GM23248 (cell line): ENCODE measurements around the gene AGFG2. TPM values are rescaled to one million over a fixed set of nuclear protein-coding genes. Genes with fewer than 3 reads are reported as not detected.

Source experiments
- DNase-seq: peaks from one replicate; pipeline ENCODE4 v3.0.0-alpha.2; 2015
- H2AFZ ChIP-seq: fragments of 200-600 bp; sonication (generic); 2 replicates; pipeline ENCODE4 v1.6.1; 2016; ENCODE audit warnings: antibody characterized with exemption
- H3F3A ChIP-seq: fragments of 200-600 bp; sonication (generic); 2 replicates; pipeline ENCODE4 v1.6.1; 2016; ENCODE audit warnings: mild to moderate bottlenecking, antibody characterized with exemption, mixed run types; ENCODE audit not compliant: insufficient read depth
- H3K27ac ChIP-seq: fragments of 200-600 bp; sonication (generic); 2 replicates; pipeline ENCODE4 v1.5.1; 2016; ENCODE audit warnings: mild to moderate bottlenecking
- H3K27me3 ChIP-seq: fragments of 200-600 bp; sonication (generic); replicated peaks from 2 replicates; pipeline ENCODE4 v1.6.1; 2016; ENCODE audit warnings: mild to moderate bottlenecking; ENCODE audit not compliant: insufficient read depth
- H3K36me3 ChIP-seq: fragments of 200-600 bp; sonication (generic); 2 replicates; pipeline ENCODE4 v1.6.1; 2016; ENCODE audit warnings: low read depth, mild to moderate bottlenecking
- H3K4me1 ChIP-seq: fragments of 200-600 bp; sonication (generic); 2 replicates; pipeline ENCODE4 v1.6.1; 2016; ENCODE audit warnings: mild to moderate bottlenecking; ENCODE audit not compliant: insufficient read depth
- H3K4me2 ChIP-seq: fragments of 200-600 bp; sonication (generic); one replicate; pipeline ENCODE4 v1.6.1; 2016; ENCODE audit warnings: mild to moderate bottlenecking; ENCODE audit not compliant: unreplicated experiment
- H3K4me3 ChIP-seq: fragments of 200-600 bp; sonication (generic); 2 replicates; pipeline ENCODE4 v1.5.1; 2016; ENCODE audit warnings: mild to moderate bottlenecking
- H3K79me2 ChIP-seq: fragments of 200-600 bp; sonication (generic); 2 replicates; pipeline ENCODE4 v1.6.1; 2016; ENCODE audit warnings: mild to moderate bottlenecking; ENCODE audit not compliant: insufficient read depth
- H3K9ac ChIP-seq: fragments of 200-600 bp; sonication (generic); 2 replicates; pipeline ENCODE4 v1.6.1; 2016; ENCODE audit warnings: mild to moderate bottlenecking
- H3K9me2 ChIP-seq: fragments of 200-600 bp; sonication (generic); 2 replicates; pipeline ENCODE4 v1.6.1; 2016; ENCODE audit warnings: mixed run types, mild to moderate bottlenecking, moderate library complexity; ENCODE audit not compliant: insufficient read depth
- H3K9me3 ChIP-seq: fragments of 200-600 bp; sonication (generic); one replicate; pipeline ENCODE4 v1.6.1; 2017; ENCODE audit warnings: low read depth
- H4K20me1 ChIP-seq: fragments of 200-600 bp; sonication (generic); 2 replicates; pipeline ENCODE4 v1.6.0; 2016; ENCODE audit not compliant: insufficient read depth
- EZH2 ChIP-seq: fragments of 200-600 bp; sonication (generic); IDR thresholded peaks from 2 replicates; pipeline ENCODE4 v1.6.1; 2018; ENCODE audit warnings: antibody characterized with exemption, mild to moderate bottlenecking; ENCODE audit not compliant: insufficient read depth, poor library complexity, severe bottlenecking
- EZH2phosphoT487 ChIP-seq: fragments of 200-600 bp; sonication (generic); IDR thresholded peaks from 2 replicates; pipeline ENCODE4 v1.6.1; 2018; ENCODE audit warnings: antibody characterized with exemption, moderate library complexity, mild to moderate bottlenecking, low read depth; ENCODE audit not compliant: insufficient read depth
- WGBS, 2 experiments: methylation state at CpG; one replicate each; pipeline ENCODE4 v1.1.6; 2015 to 2017; ENCODE audit warnings: low lambda C conversion rate in 2 of 2, low coverage in 1 of 2; ENCODE audit errors: missing lambda C conversion rate in 2 of 2; 5-methylcytosine and 5-hydroxymethylcytosine counted together
- in situ Hi-C: fragments of 300-500 bp; cut with MboI; formaldehyde crosslinking; loops from 2 replicates; pipeline ENCODE4 v1.15.0; 2020
- polyA plus RNA-seq: library from polyadenylated mRNA; unstranded; fragments of >200 nt; fragmentation: Nextera tagmentation; extraction: Ambion mirVana; gene quantifications from 2 replicates; pipeline ENCODE4 v1.2.1, GENCODE V29; 2016
- total RNA-seq: library from RNA; depleted of rRNA; stranded (reverse); fragments of >200 nt; shearing (Covaris generic); gene quantifications from 2 replicates; pipeline ENCODE4 v1.2.3, GENCODE V29; 2014

The AGFG2 gene
- total and polyA plus RNA-seq, 2 experiments from 2014 or later = 4.8 to 6.5 TPM

DNA sequence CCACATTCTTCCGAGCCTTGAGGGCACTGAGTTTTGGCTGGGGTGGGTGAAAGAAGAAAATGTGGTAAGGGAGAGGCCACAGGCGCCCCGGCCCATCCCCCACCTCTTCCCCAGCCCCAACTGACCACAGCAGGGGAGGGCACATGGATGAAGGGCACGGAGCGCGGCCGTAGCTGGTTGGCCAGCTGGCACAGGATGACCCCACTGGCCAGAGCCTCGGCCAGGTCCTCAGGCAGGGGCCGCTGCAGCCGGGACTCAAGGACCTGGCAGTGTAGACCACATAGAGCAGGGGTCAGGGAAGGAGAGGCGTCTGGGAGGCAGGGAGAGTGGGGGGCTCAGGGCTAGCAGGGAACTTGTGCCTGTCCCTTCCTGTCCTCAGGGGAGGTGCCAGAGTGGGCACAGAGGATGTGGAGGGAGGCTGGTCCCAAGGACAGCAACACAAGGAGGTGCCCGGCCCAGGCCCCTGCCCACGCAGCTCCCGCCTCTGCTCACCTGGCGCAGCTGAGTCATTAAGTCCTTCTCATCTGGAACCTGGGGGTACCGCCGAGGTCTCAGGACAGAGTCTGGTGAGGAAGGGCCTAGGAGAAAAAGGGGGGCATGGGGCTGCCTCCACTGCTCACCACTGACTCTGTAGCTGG, 36.9 kb downstream of the AGFG2 start:
- H3K4me3 ChIP-seq = no peak overlapping the region
- H2AFZ ChIP-seq = no peak overlapping the region
- no peaks in the 10 kb centered on the region for H3K9me2 ChIP-seq
- H3K36me3 ChIP-seq = no peaks in the 10 kb centered on the region; the same call in 1 of the 2 replicates
- H3K4me1 ChIP-seq = no peaks in the 10 kb centered on the region
- H3K9me3 ChIP-seq = no peaks in the 10 kb centered on the region
- no peak overlapping the region for H3K27ac ChIP-seq
- WGBS, 2 experiments = 87 to 88% methylated on average over 16 to 17 of the region's 17 CpGs
- no peaks in the 10 kb centered on the region for H3K79me2 ChIP-seq
- no peak overlapping the region for H3K4me2 ChIP-seq
- in situ Hi-C loops = no loop called here
- H3K9ac ChIP-seq = no peak overlapping the region
- TF ChIP-seq EZH2 (no peak), EZH2phosphoT487 (no peak)
- DNase-seq = no peak
- H4K20me1 ChIP-seq = no peaks in the 10 kb centered on the region; the same call in 1 of the 2 replicates
- H3F3A ChIP-seq = no peaks in the 10 kb centered on the region
- H3K27me3 ChIP-seq = no peaks in the 10 kb centered on the region

GRCh38 chr7:100576384-100576993, 37.5 kb downstream of the AGFG2 start:
- in situ Hi-C loops = no loop called here
- no peaks in the 10 kb centered on the region for H3K9me3 ChIP-seq
- no peak overlapping the region for H3K4me3 ChIP-seq
- DNase-seq = no peak
- 82 to 95% methylated on average over 9 to 12 of the region's 13 CpGs for WGBS, 2 experiments
- no peaks in the 10 kb centered on the region for H3K27me3 ChIP-seq
- H3K36me3 ChIP-seq = peaks cover 3% of the 10 kb centered on the region; the same call in 1 of the 2 replicates
- H4K20me1 ChIP-seq = no peaks in the 10 kb centered on the region; the same call in 1 of the 2 replicates
- H3K79me2 ChIP-seq = no peaks in the 10 kb centered on the region
- no peak overlapping the region for H3K9ac ChIP-seq
- TF ChIP-seq EZH2phosphoT487 (no peak), EZH2 (no peak)
- no peaks in the 10 kb centered on the region for H3K9me2 ChIP-seq
- no peaks in the 10 kb centered on the region for H3F3A ChIP-seq
- no peak overlapping the region for H3K4me2 ChIP-seq
- no peak overlapping the region for H2AFZ ChIP-seq
- H3K4me1 ChIP-seq = no peaks in the 10 kb centered on the region
- no peak overlapping the region for H3K27ac ChIP-seq

- Histone ChIP-seq H3K4me3 (no peak overlapping the region), H4K20me1 (no peaks in the 10 kb centered on the region; the same call in 1 of the 2 replicates), H3K9ac (no peak overlapping the region), H3K4me1 (no peaks in the 10 kb centered on the region), H3K36me3 (peaks cover 3% of the 10 kb centered on the region; the same call in 1 of the 2 replicates), H3F3A (no peaks in the 10 kb centered on the region), H3K27me3 (no peaks in the 10 kb centered on the region), H3K4me2 (no peak overlapping the region), H3K79me2 (no peaks in the 10 kb centered on the region), H3K27ac (no peak overlapping the region), H2AFZ (no peak overlapping the region), H3K9me3 (no peaks in the 10 kb centered on the region), H3K9me2 (no peaks in the 10 kb centered on the region)
- 96 to 98% methylated on average over 8 to 24 of the region's 24 CpGs for WGBS, 2 experiments
- in situ Hi-C loops = no loop called here
- TF ChIP-seq EZH2phosphoT487 = no peak
- no peak for DNase-seq
Measured at GRCh38 chr7:100577103-100577502, 38.1 kb downstream of the AGFG2 start.

DNA sequence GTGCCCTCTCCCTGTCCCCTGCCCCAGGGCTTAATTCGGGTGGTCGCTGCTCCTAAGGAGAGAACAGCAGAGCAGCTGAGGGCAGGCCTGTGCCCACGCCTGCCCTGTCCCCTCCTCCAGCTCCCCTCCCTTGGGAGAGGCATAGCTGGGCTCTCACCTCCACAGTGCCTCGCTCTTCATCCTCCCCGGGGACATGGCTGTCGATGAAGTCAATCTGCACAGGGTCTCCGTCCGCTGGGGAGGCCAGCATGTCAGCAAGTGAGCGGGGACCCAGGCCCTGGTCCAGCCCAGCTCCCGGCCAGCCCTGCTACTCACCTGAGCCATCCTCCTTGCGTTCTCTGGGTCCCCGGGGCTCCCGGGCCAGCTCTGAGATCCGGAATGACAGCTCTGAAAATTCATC, 38.5 kb downstream of the AGFG2 start:
- 85 to 91% methylated on average over 12 to 14 of the region's 14 CpGs for WGBS, 2 experiments
- no peaks in the 10 kb centered on the region for H3F3A ChIP-seq
- no peak overlapping the region for H2AFZ ChIP-seq
- H3K36me3 ChIP-seq = peaks cover 3% of the 10 kb centered on the region; the same call in 1 of the 2 replicates
- H3K4me2 ChIP-seq = no peak overlapping the region
- no peaks in the 10 kb centered on the region; the same call in 1 of the 2 replicates for H4K20me1 ChIP-seq
- in situ Hi-C loops = no loop called here
- DNase-seq = no peak
- no peak overlapping the region for H3K27ac ChIP-seq
- no peaks in the 10 kb centered on the region for H3K27me3 ChIP-seq
- no peaks in the 10 kb centered on the region for H3K4me1 ChIP-seq
- H3K79me2 ChIP-seq = no peaks in the 10 kb centered on the region
- TF ChIP-seq EZH2phosphoT487 = no peak
- no peak for TF ChIP-seq EZH2
- no peak overlapping the region for H3K4me3 ChIP-seq
- H3K9me2 ChIP-seq = no peaks in the 10 kb centered on the region
- H3K9ac ChIP-seq = no peak overlapping the region
- H3K9me3 ChIP-seq = no peaks in the 10 kb centered on the region
